MM.1S (cell line): ENCODE data around the gene S1PR2.

ENCODE experiments used
- CTCF ChIP-seq: fragments of 300-600 bp; sonication (generic); IDR thresholded peaks from 2 replicates; pipeline ENCODE4 v1.5.1; 2016; ENCODE audit warnings: antibody characterized with exemption, low read length, mixed read lengths
- EZH2 ChIP-seq: fragments of 300-600 bp; sonication (generic); optimal IDR thresholded peaks from 2 replicates; pipeline ENCODE3; 2017; ENCODE audit warnings: low read depth, mild to moderate bottlenecking, antibody characterized with exemption, low read length, mixed read lengths

GRCh38 chr19:10183926-10184325 lies 47.2 kb downstream of the S1PR2 start:
- no peak for TF ChIP-seq CTCF
- TF ChIP-seq EZH2, result no peak
